ENCODE results near the gene ANKRD37. TPM values are rescaled to one million over a fixed set of nuclear protein-coding genes. Genes with fewer than 3 reads are reported as not detected.
A peak's percentile ranks its signal among the peaks of the same experiment; 100 is the strongest.

Gene ANKRD37
- total and polyA plus RNA-seq, 9 of the 15 experiments (the other 6 are each of a cell fraction or from before 2014, with no cell fraction given), result 1.3 to 53.7 (median 3.6) TPM

DNA sequence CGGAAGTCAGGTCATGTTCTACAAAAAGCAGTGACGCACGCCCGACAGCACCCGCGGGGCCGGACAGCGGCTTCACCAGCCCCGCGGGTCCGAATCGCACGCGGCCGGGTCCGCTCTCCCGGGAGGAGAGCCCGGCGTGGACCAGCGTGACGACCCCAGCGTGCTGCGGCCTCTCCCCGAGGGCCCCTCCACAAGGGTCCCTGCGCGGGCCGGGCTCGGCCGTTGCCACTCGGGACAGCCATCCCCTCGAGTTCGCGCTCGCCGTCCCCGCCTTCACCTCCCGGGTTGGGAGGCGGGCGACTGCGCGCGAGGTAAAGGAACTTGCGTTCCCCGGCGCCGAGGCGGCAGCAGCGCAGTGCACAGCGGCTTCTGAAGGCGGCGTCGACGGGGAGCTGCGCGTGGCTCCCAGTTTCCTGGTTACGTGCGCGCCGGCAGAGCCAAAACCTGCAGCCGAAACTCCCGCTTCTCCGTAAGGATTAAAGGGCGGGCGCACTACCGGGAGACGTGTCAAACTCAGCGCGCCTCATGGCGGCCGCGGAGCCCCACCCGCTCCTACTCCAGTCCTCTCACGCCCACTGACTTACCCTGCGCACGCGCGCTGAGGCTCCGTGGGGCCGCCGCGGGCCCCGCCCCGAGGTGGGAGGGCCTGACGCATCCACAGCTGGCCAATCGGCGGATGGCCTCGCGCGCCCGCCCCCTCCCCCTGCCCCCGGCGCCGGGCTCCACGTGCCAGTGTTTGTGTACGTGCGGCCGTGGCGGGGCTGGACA, 501 bp upstream of the ANKRD37 start (continued):
- TF ChIP-seq ILK (tag; IDR thresholded peaks at IDR 0.05; ENCODE audit: borderline replicate concordance, low read depth) (no peak), HCFC1 (IDR thresholded peaks at IDR 0.05; ENCODE audit: low read depth, low read length) (peak; percentile 23; the same call in 1 of the 2 replicates), DNMT1 (IDR thresholded peaks at IDR 0.05) (no peak), KHSRP (IDR thresholded peaks at IDR 0.05) (peak; percentile 54; the same call in 1 of the 2 replicates), CXXC5 (CRISPR knock-in tag; IDR thresholded peaks at IDR 0.05) (peak; percentile 90), FIP1L1 (IDR thresholded peaks at IDR 0.05; ENCODE audit: low read depth, low read length, poor library complexity, severe bottlenecking) (no peak), YY1 (IDR thresholded peaks at IDR 0.05; ENCODE audit: borderline replicate concordance in 1 of 3, control insufficient read depth in 1 of 3, extremely low read depth in 1 of 3, insufficient read depth in 3 of 3, insufficient read length in 1 of 3, insufficient replicate concordance in 2 of 3, low read depth in 1 of 3, low read length in 2 of 3) (peak; percentile 82 to 95 (median 90)), FOXK2 (conservative IDR thresholded peaks at IDR 0.05 in 1 of 2, IDR thresholded peaks at IDR 0.05 in 1 of 2; ENCODE audit: low read depth in 2 of 2) (peak; percentile 97 to 98; a peak in 3 of 4 replicates), KLF1 (tag; IDR thresholded peaks at IDR 0.05) (peak; percentile 65), IFI16 (CRISPR knock-in tag; IDR thresholded peaks at IDR 0.05) (no peak), CREB1 (IDR thresholded peaks at IDR 0.05) (peak; percentile 97), CREB1 (CRISPR knock-in tag; IDR thresholded peaks at IDR 0.05) (peak; percentile 94), NBN (IDR thresholded peaks at IDR 0.05; ENCODE audit: low read depth) (peak; percentile 81; the same call in 1 of the 2 replicates), CBX1 (IDR thresholded peaks at IDR 0.05; ENCODE audit: low read depth) (peak; percentile 23; the same call in 1 of the 2 replicates), JUN (IDR thresholded peaks at IDR 0.05; ENCODE audit: borderline replicate concordance, low read depth, low read length) (peak; percentile 37; the same call in 1 of the 2 replicates), JUN (CRISPR knock-in tag; IDR thresholded peaks at IDR 0.05; ENCODE audit: borderline replicate concordance) (peak; percentile 97), MYBL2 (IDR thresholded peaks at IDR 0.05; ENCODE audit: low read depth) (no peak), MYBL2 (CRISPR knock-in tag; IDR thresholded peaks at IDR 0.05; ENCODE audit: borderline replicate concordance) (no peak), RHOXF2B (CRISPR knock-in tag; conservative IDR thresholded peaks at IDR 0.05) (no peak), KDM5B (IDR thresholded peaks at IDR 0.05; ENCODE audit: insufficient replicate concordance, low read depth, low read length) (peak; percentile 69), XRCC4 (IDR thresholded peaks at IDR 0.05; ENCODE audit: extremely low read depth, insufficient read depth, insufficient read length) (no peak)
- TF ChIP-seq, protein P1, sequence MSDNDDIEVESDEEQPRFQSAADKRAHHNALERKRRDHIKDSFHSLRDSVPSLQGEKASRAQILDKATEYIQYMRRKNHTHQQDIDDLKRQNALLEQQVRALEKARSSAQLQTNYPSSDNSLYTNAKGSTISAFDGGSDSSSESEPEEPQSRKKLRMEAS (CRISPR knock-in tag; IDR thresholded peaks at IDR 0.05), result peak; percentile 88
- TF ChIP-seq, protein P2, sequence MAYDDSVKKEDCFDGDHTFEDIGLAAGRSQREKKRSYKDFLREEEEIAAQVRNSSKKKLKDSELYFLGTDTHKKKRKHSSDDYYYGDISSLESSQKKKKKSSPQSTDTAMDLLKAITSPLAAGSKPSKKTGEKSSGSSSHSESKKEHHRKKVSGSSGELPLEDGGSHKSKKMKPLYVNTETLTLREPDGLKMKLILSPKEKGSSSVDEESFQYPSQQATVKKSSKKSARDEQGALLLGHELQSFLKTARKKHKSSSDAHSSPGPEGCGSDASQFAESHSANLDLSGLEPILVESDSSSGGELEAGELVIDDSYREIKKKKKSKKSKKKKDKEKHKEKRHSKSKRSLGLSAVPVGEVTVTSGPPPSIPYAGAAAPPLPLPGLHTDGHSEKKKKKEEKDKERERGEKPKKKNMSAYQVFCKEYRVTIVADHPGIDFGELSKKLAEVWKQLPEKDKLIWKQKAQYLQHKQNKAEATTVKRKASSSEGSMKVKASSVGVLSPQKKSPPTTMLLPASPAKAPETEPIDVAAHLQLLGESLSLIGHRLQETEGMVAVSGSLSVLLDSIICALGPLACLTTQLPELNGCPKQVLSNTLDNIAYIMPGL (CRISPR knock-in tag; IDR thresholded peaks at IDR 0.05), result 0 out of 2 replicates have a peak, but pooled peaks have one; percentile 70
- TF ChIP-seq, protein P3, sequence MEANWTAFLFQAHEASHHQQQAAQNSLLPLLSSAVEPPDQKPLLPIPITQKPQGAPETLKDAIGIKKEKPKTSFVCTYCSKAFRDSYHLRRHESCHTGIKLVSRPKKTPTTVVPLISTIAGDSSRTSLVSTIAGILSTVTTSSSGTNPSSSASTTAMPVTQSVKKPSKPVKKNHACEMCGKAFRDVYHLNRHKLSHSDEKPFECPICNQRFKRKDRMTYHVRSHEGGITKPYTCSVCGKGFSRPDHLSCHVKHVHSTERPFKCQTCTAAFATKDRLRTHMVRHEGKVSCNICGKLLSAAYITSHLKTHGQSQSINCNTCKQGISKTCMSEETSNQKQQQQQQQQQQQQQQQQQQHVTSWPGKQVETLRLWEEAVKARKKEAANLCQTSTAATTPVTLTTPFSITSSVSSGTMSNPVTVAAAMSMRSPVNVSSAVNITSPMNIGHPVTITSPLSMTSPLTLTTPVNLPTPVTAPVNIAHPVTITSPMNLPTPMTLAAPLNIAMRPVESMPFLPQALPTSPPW (CRISPR knock-in tag; IDR thresholded peaks at IDR 0.05), result peak; percentile 97

Measured in K562 (cell line).